SU-DHL-6 (cell line): ENCODE measurements around the gene RBM19.

Experiments used
- H2AFZ ChIP-seq: fragments of 200-600 bp; sonication (generic); 2 replicates; pipeline ENCODE4 v1.6.1; 2014; ENCODE audit warnings: low read depth, mild to moderate bottlenecking, moderate library complexity, mixed read lengths, antibody characterized with exemption, low read length; ENCODE audit not compliant: severe bottlenecking
- H3F3A ChIP-seq: fragments of 200-600 bp; shearing (Covaris generic); 2 replicates; pipeline ENCODE4 v1.6.0; 2016; ENCODE audit warnings: antibody characterized with exemption, mild to moderate bottlenecking; ENCODE audit not compliant: insufficient read depth
- H3K27ac ChIP-seq: fragments of 200-600 bp; sonication (generic); 2 replicates; pipeline ENCODE4 v1.5.1; 2016; ENCODE audit warnings: low read depth, mild to moderate bottlenecking, low read length, moderate library complexity, mixed read lengths
- H3K27me3 ChIP-seq: fragments of 200-600 bp; sonication (generic), shearing (Covaris generic); 2 replicates; pipeline ENCODE4 v1.6.0; 2014; ENCODE audit warnings: mild to moderate bottlenecking, low read length
- H3K36me3 ChIP-seq: fragments of 200-600 bp; sonication (generic); 2 replicates; pipeline ENCODE4 v1.6.1; 2014; ENCODE audit warnings: mild to moderate bottlenecking, low read length, mixed read lengths
- H3K4me2 ChIP-seq: fragments of 300-600, 200-600 bp; shearing (Covaris generic), sonication (generic); 2 replicates; pipeline ENCODE4 v1.6.0; 2014; ENCODE audit warnings: low read length, low read depth, mild to moderate bottlenecking; ENCODE audit not compliant: poor library complexity, severe bottlenecking
- H3K4me3 ChIP-seq: fragments of 200-600 bp; sonication (generic); 2 replicates; pipeline ENCODE4 v1.5.1; 2014; ENCODE audit warnings: antibody characterized with exemption, low read length, mild to moderate bottlenecking, mixed read lengths; ENCODE audit not compliant: insufficient read depth, poor library complexity, severe bottlenecking
- H3K79me2 ChIP-seq: fragments of 200-600 bp; sonication (generic); 2 replicates; pipeline ENCODE4 v1.6.1; 2014; ENCODE audit warnings: mild to moderate bottlenecking, low read length, moderate library complexity; ENCODE audit not compliant: insufficient read depth
- H3K9ac ChIP-seq: fragments of 200-600 bp; sonication (generic); 2 replicates; pipeline ENCODE4 v1.7.0; 2014; ENCODE audit warnings: mild to moderate bottlenecking, low read length
- H3K9me2 ChIP-seq: fragments of 200-600 bp; sonication (generic); replicated peaks from 2 replicates; pipeline ENCODE4 v1.6.1; 2014; ENCODE audit warnings: low read length; ENCODE audit not compliant: insufficient read depth
- H3K9me3 ChIP-seq: fragments of 200-600 bp; sonication (generic); 2 replicates; pipeline ENCODE4 v1.6.1; 2014; ENCODE audit warnings: low read length, mixed read lengths; ENCODE audit not compliant: insufficient read depth
- H4K20me1 ChIP-seq: fragments of 200-600 bp; sonication (generic); 2 replicates; pipeline ENCODE4 v1.6.1; 2014; ENCODE audit warnings: low read depth, mild to moderate bottlenecking, antibody characterized with exemption, low read length, moderate library complexity, mixed read lengths
- EZH2phosphoT487 ChIP-seq: fragments of 200-600 bp; sonication (generic), shearing (Covaris generic); conservative IDR thresholded peaks from 2 replicates; pipeline ENCODE4 v1.6.1; 2018; ENCODE audit warnings: mild to moderate bottlenecking, antibody characterized with exemption, low read length, moderate library complexity, mixed read lengths
- TF ChIP-seq, protein P1 (sequence below): fragments of 200-600 bp; sonication (generic); IDR thresholded peaks from one replicate; pipeline ENCODE4 v1.5.1; 2017; ENCODE audit warnings: antibody characterized with exemption, mild to moderate bottlenecking, low read length, moderate library complexity; ENCODE audit not compliant: insufficient read depth, poor library complexity, severe bottlenecking

The RBM19 gene

DNA sequence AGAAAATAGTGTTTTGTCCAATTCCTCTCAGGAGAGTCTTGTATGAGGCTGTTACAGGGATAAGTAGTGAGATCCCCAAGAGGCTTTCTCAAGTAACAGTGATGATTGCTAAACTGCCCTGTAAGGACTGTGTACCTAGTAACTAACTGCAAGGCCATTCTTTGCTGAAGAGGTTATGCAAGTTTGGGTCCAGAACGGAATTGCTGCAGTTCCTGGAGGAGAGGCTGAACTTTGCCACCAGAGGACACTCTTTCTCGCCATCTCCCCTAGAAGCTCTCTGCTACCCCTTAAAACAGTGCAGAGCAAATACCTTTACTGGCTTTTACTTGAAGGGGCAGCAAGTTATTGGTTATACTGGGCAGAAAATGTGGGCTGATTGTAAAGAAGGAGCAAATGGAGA is 180.0 kb downstream of the RBM19 start:
- Histone ChIP-seq H3K9ac (no peak overlapping the region), H3K9me2 (no peaks in the 10 kb centered on the region), H3K9me3 (no peaks in the 10 kb centered on the region), H3K27me3 (no peaks in the 10 kb centered on the region), H3K27ac (no peak overlapping the region), H3K36me3 (no peaks in the 10 kb centered on the region), H3K4me3 (no peak overlapping the region), H3F3A (no peaks in the 10 kb centered on the region), H3K79me2 (no peaks in the 10 kb centered on the region), H4K20me1 (no peaks in the 10 kb centered on the region), H3K4me2 (no peak overlapping the region), H2AFZ (no peak overlapping the region)
- TF ChIP-seq EZH2phosphoT487 = no peak
- TF ChIP-seq, protein P1, sequence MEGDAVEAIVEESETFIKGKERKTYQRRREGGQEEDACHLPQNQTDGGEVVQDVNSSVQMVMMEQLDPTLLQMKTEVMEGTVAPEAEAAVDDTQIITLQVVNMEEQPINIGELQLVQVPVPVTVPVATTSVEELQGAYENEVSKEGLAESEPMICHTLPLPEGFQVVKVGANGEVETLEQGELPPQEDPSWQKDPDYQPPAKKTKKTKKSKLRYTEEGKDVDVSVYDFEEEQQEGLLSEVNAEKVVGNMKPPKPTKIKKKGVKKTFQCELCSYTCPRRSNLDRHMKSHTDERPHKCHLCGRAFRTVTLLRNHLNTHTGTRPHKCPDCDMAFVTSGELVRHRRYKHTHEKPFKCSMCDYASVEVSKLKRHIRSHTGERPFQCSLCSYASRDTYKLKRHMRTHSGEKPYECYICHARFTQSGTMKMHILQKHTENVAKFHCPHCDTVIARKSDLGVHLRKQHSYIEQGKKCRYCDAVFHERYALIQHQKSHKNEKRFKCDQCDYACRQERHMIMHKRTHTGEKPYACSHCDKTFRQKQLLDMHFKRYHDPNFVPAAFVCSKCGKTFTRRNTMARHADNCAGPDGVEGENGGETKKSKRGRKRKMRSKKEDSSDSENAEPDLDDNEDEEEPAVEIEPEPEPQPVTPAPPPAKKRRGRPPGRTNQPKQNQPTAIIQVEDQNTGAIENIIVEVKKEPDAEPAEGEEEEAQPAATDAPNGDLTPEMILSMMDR = no peak

DNA sequence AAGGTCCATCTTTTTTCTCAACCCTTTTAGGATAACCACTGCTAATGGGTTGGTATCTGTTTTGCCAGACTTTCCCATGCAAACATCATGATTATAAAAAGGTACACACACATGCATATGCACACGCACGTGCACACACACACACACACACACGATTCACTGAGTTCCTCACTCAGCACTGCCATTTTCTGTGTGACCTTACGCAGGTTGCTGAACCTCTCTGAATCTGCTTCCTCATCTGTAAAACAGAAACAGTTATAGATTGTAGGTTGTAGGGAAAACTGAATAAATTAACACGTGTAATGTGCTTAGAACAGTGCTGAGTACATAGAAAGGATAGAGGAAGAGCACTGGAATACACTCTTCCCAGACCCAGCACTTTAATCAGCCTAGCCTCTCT is 182.3 kb downstream of the RBM19 start:
- H3F3A ChIP-seq = no peaks in the 10 kb centered on the region
- no peak overlapping the region for H3K4me2 ChIP-seq
- no peaks in the 10 kb centered on the region for H3K9me3 ChIP-seq
- H4K20me1 ChIP-seq = no peaks in the 10 kb centered on the region
- no peaks in the 10 kb centered on the region for H3K9me2 ChIP-seq
- no peak overlapping the region for H3K9ac ChIP-seq
- TF ChIP-seq, protein P1 = no peak
- TF ChIP-seq EZH2phosphoT487 = no peak
- H3K27me3 ChIP-seq = no peaks in the 10 kb centered on the region
- H3K36me3 ChIP-seq = no peaks in the 10 kb centered on the region
- H3K4me3 ChIP-seq = no peak overlapping the region
- no peak overlapping the region for H3K27ac ChIP-seq
- no peaks in the 10 kb centered on the region for H3K79me2 ChIP-seq
- H2AFZ ChIP-seq = no peak overlapping the region

DNA sequence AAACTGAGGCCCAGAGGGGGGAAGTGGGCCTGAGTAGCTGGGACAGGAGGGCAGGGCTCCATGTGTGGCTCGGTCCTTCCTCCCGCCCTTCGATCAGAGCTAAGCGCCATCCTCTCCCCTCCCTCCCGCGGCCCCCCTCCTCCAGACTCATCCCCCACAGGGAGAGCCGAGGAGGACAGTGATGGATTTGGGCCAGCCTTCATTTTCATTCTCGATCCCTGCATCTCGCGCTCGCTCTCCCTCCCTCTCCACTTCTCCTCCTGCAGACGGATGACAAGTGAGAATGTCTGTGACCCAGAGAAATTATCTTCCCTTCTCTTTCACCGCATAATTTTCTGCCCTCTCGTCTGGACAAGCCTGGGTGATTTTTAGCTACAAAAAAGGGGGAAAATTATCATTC is 183.3 kb downstream of the RBM19 start:
- no peak overlapping the region for H3K4me3 ChIP-seq
- TF ChIP-seq EZH2phosphoT487 = no peak
- H3F3A ChIP-seq = no peaks in the 10 kb centered on the region
- H3K36me3 ChIP-seq = no peaks in the 10 kb centered on the region
- no peak overlapping the region for H3K4me2 ChIP-seq
- no peaks in the 10 kb centered on the region for H3K27me3 ChIP-seq
- no peaks in the 10 kb centered on the region for H3K9me3 ChIP-seq
- no peak overlapping the region for H2AFZ ChIP-seq
- H3K27ac ChIP-seq = no peak overlapping the region
- H3K9ac ChIP-seq = no peak overlapping the region
- no peaks in the 10 kb centered on the region for H3K9me2 ChIP-seq
- H3K79me2 ChIP-seq = no peaks in the 10 kb centered on the region
- no peaks in the 10 kb centered on the region for H4K20me1 ChIP-seq

DNA sequence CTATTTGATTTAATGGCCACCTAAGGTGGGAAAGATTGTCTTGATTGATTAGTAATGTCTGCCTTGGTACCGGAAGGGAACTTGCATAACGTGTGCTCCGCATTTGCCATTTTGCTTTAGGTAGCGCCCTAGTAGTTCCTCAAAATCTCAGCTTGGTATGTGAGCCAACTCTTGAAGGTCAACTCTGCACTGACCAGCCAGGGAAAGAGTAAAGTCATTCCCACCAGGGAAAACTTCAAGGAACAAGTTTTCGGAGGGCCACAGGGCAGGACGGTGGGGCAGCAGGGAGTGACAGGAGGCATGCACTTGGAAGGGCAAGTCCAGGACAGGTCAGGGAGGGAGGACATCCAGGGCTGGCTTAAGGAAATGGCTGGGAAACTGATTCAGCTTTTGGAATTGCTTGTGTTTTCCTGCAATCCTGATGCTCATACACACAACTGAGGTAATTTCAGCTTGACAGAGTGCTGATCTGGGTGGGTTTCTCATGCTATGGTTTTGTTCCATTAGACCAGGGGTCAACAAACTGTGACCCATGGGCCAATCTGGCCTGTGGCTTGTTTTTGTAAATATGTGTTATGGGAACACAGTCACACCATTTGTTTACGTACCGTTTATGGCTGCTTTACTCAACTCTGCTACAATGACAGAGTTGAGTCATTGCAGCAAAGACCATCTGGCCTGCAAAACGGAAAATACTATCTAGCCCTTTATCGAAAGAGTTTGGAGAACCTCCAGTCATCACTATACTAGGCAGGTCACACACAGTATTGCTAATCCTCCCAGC is 184.5 kb downstream of the RBM19 start:
- no peaks in the 10 kb centered on the region for H3K9me2 ChIP-seq
- no peak overlapping the region for H2AFZ ChIP-seq
- no peaks in the 10 kb centered on the region for H3K36me3 ChIP-seq
- TF ChIP-seq, protein P1 = no peak
- TF ChIP-seq EZH2phosphoT487 = no peak
- H3K4me2 ChIP-seq = no peak overlapping the region
- no peaks in the 10 kb centered on the region for H3F3A ChIP-seq
- no peaks in the 10 kb centered on the region; the same call in 1 of the 2 replicates for H3K27me3 ChIP-seq
- H3K79me2 ChIP-seq = no peaks in the 10 kb centered on the region
- no peak overlapping the region for H3K9ac ChIP-seq
- no peaks in the 10 kb centered on the region for H3K9me3 ChIP-seq
- no peaks in the 10 kb centered on the region for H4K20me1 ChIP-seq
- no peak overlapping the region for H3K4me3 ChIP-seq
- H3K27ac ChIP-seq = no peak overlapping the region
